ENCODE results near the gene ADAM29.

DNA sequence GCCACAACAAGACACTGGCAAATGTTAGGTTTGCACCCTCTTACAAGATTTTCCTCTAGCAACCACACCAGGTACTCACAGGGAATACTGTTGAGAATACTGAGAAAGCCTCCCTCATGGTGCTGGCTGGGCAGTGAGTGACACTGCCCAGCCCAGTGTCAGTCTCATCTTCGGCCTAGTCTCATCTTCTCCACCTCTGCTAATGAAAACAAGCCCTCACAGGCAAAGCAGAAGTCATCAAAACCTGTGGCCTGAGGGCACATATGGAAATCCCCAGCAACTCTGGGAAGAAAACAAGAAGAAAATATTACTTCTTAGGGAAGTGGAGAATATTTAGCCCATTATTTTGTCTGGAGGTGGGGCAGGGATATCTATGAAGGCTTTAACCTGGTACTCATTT lies 7.9 kb upstream of the ADAM29 start:
- TF ChIP-seq, protein P1, sequence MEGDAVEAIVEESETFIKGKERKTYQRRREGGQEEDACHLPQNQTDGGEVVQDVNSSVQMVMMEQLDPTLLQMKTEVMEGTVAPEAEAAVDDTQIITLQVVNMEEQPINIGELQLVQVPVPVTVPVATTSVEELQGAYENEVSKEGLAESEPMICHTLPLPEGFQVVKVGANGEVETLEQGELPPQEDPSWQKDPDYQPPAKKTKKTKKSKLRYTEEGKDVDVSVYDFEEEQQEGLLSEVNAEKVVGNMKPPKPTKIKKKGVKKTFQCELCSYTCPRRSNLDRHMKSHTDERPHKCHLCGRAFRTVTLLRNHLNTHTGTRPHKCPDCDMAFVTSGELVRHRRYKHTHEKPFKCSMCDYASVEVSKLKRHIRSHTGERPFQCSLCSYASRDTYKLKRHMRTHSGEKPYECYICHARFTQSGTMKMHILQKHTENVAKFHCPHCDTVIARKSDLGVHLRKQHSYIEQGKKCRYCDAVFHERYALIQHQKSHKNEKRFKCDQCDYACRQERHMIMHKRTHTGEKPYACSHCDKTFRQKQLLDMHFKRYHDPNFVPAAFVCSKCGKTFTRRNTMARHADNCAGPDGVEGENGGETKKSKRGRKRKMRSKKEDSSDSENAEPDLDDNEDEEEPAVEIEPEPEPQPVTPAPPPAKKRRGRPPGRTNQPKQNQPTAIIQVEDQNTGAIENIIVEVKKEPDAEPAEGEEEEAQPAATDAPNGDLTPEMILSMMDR (IDR thresholded peaks at IDR 0.05), result no peak
- TF ChIP-seq POLR2A (IDR thresholded peaks at IDR 0.05), result no peak

All from uterus (tissue), 2 donors.